SK-N-MC (cell line): Measurements from ENCODE around the gene SDHAF4.

ENCODE experiments used
- EZH2 ChIP-seq: fragments of 200-600 bp; sonication (generic); IDR thresholded peaks from one replicate; pipeline ENCODE4 v1.6.1; 2017; ENCODE audit warnings: antibody characterized with exemption
- FOXP2 ChIP-seq: optimal IDR thresholded peaks from 2 replicates; pipeline ENCODE3; 2011; ENCODE audit warnings: mild to moderate bottlenecking, moderate library complexity; ENCODE audit not compliant: insufficient read depth; ENCODE audit errors: extremely low read length, control extremely low read depth
- POLR2AphosphoS5 ChIP-seq: IDR thresholded peaks from 2 replicates; pipeline ENCODE4 v1.6.1; 2012; ENCODE audit warnings: mild to moderate bottlenecking, low read depth, low read length, borderline replicate concordance

DNA sequence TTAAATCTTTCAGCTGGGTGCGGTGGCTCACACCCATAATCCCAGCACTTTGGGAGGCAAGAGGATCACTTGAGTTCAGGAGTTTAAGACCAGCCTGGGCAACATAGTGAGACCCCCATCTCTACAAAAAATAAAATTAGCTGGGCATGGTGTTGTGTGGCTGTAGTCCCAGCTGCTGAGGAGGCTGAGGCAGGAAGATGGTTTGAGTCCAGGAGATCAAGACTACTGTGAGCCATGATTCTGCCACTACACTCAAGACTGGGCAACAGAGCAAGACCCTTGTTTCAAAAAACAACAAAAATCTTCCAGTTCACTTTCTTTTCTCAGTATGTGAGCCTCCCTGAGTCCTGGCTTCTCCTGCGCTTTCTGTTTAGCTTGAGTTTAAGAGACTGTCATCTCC is 7.9 kb downstream of the SDHAF4 start:
- TF ChIP-seq POLR2AphosphoS5 (no peak), EZH2 (no peak), FOXP2 (no peak)
